Activated CD8-positive, alpha-beta memory T cell treated with anti-CD3 and anti-CD28 coated beads for 24 hours (primary cell): Measurements from ENCODE around the gene SMTNL2.
A peak's percentile ranks its signal among the peaks of the same experiment; 100 is the strongest.

Experiments used
- DNase-seq: peaks from one replicate; pipeline ENCODE4 v3.0.0-alpha.2; 2020

Gene SMTNL2

GRCh38 chr17:4545217-4545951 is 38.9 kb upstream of the SMTNL2 start:
- DNase-seq = peak; percentile 54

- DNase-seq = no peak
These were observed 37.0 kb upstream of the SMTNL2 start for GRCh38 chr17:4547118-4547906.

- no peak for DNase-seq
These were observed 36.3 kb upstream of the SMTNL2 start for GRCh38 chr17:4548061-4548461.

- DNase-seq = no peak
These were observed 35.4 kb upstream of the SMTNL2 start for GRCh38 chr17:4548721-4549531.

- DNase-seq = no peak
These were observed 34.4 kb upstream of the SMTNL2 start for GRCh38 chr17:4549781-4550533.

GRCh38 chr17:4550534-4551039 is 33.7 kb upstream of the SMTNL2 start:
- DNase-seq = no peak

GRCh38 chr17:4551141-4551540 is 33.2 kb upstream of the SMTNL2 start:
- DNase-seq = no peak

GRCh38 chr17:4551796-4552525 is 32.4 kb upstream of the SMTNL2 start:
- no peak for DNase-seq

- DNase-seq = no peak
These were observed 30.7 kb upstream of the SMTNL2 start for GRCh38 chr17:4553669-4554068.

GRCh38 chr17:4554441-4554996 is 29.8 kb upstream of the SMTNL2 start:
- peak; percentile 70 for DNase-seq

GRCh38 chr17:4554997-4555799 is 29.1 kb upstream of the SMTNL2 start, which contains the start of gene MYBBP1A:
MYBBP1A (minus strand) TSS chr17:4555384; CDS start chr17:4555324, 60 bp downstream.
- peak; percentile 97 for DNase-seq

- DNase-seq = no peak
These were observed 28.2 kb upstream of the SMTNL2 start for GRCh38 chr17:4555873-4556759.

- DNase-seq = no peak
These were observed 27.3 kb upstream of the SMTNL2 start for GRCh38 chr17:4556996-4557395.

- no peak for DNase-seq
These were observed 26.5 kb upstream of the SMTNL2 start for GRCh38 chr17:4557626-4558346.

GRCh38 chr17:4558347-4558971 is 25.9 kb upstream of the SMTNL2 start:
- DNase-seq = no peak

- DNase-seq = no peak
These were observed 25.1 kb upstream of the SMTNL2 start for GRCh38 chr17:4559139-4559791.

GRCh38 chr17:4559966-4560365 is 24.4 kb upstream of the SMTNL2 start:
- no peak for DNase-seq

- no peak for DNase-seq
These were observed 23.9 kb upstream of the SMTNL2 start, which contains the start of gene GGT6 for GRCh38 chr17:4560421-4560820. GGT6 (minus strand) TSS chr17:4560577; CDS start chr17:4560521, 56 bp downstream.
